Activated T-cell treated with anti-CD3 and anti-CD28 coated beads, Interleukin-2, amount 50 U/mL, for 72 hours (primary cell): ENCODE results near the gene RNF166. TPM values are rescaled to one million over a fixed set of nuclear protein-coding genes. Genes with fewer than 3 reads are reported as not detected.

ENCODE experiments used
- ATAC-seq, 2 donors: fragments of 150-1000 bp; cut with Tn5 transposase; replicated peaks in 1 of 2; 2 replicates each; pipeline ENCODE4 v1.10.0; 2021; ENCODE audit warnings: moderate library complexity in 2 of 2, mild to moderate bottlenecking in 1 of 2
- DNase-seq, 2 donors: peaks; one replicate each; pipeline ENCODE4 v3.0.0; 2021 to 2022; ENCODE audit warnings: mixed read lengths in 1 of 2
- H3K27ac Mint-ChIP-seq: one replicate; pipeline ENCODE4 v1.8.0; 2022; ENCODE audit warnings: mild to moderate bottlenecking, moderate library complexity, mixed read lengths
- H3K27me3 Mint-ChIP-seq: one replicate; pipeline ENCODE4 v1.8.0; 2022; ENCODE audit warnings: low read depth, mixed read lengths
- H3K36me3 Mint-ChIP-seq, 2 donors: one replicate each; pipeline ENCODE4 v1.8.0; 2022; ENCODE audit warnings: mixed read lengths in 2 of 2, mild to moderate bottlenecking in 1 of 2; ENCODE audit not compliant: insufficient read depth in 2 of 2
- H3K4me1 Mint-ChIP-seq: one replicate; pipeline ENCODE4 v1.8.0; 2022; ENCODE audit warnings: low read depth, mixed read lengths
- H3K4me3 Mint-ChIP-seq, 2 donors: one replicate each; pipeline ENCODE4 v1.8.0; 2022; ENCODE audit warnings: mild to moderate bottlenecking in 2 of 2, mixed read lengths in 2 of 2, moderate library complexity in 2 of 2
- H3K9me3 Mint-ChIP-seq, 2 donors: one replicate each; pipeline ENCODE4 v1.8.0; 2022; ENCODE audit warnings: mixed read lengths in 2 of 2
- total RNA-seq, 2 donors: library from RNA; stranded (reverse); gene quantifications; one replicate each; pipeline ENCODE4 v1.2.3, GENCODE V29; 2022

The RNF166 gene
- total RNA-seq, 2 donors from 2014 or later = 58.6 to 64.5 TPM

- Mint-ChIP-seq H3K4me1 (peaks cover 14% of the 10 kb centered on the region), H3K36me3 (peaks cover 4 to 10% of the 10 kb centered on the region in 2 donors), H3K4me3 (peak overlapping the region; percentile 92 to 93)
These were observed 56.8 kb downstream of the RNF166 start for GRCh38 chr16:88649195-88649923.

GRCh38 chr16:88647178-88648070, 58.8 kb downstream of the RNF166 start:
- H3K4me1 Mint-ChIP-seq = peaks cover 14% of the 10 kb centered on the region
- H3K9me3 Mint-ChIP-seq = no peaks in the 10 kb centered on the region
- H3K27me3 Mint-ChIP-seq = no peaks in the 10 kb centered on the region
- DNase-seq = no peak
- no peak overlapping the region for H3K27ac Mint-ChIP-seq
- H3K36me3 Mint-ChIP-seq = peaks cover 4 to 8% of the 10 kb centered on the region in 2 donors
- no peak for ATAC-seq
- no peak overlapping the region for H3K4me3 Mint-ChIP-seq

More at GRCh38 chr16:88649195-88649923, 56.8 kb downstream of the RNF166 start:
- Mint-ChIP-seq H3K27me3 (no peaks in the 10 kb centered on the region), H3K27ac (peak overlapping the region; percentile 2), H3K9me3 (no peaks in the 10 kb centered on the region)
- DNase-seq (no peak), ATAC-seq (no peak)

Other genes starting within 250 kb of the RNF166 start
- gene ZC3H18, start 136.0 kb downstream of the RNF166 start, total RNA-seq = 10 to 100 TPM; 88.7 to 99.0 TPM
- under 1 TPM in 1 of 2 donors, not detected in 1; 0.41 TPM for gene IL17C, start 67.8 kb downstream of the RNF166 start, total RNA-seq
- 100 to 1,000 TPM; 199 to 318 TPM for gene CYBA, start 55.4 kb downstream of the RNF166 start, total RNA-seq
- gene MVD, start 43.3 kb downstream of the RNF166 start, total RNA-seq = 10 to 100 TPM; 64.5 to 80.5 TPM
- 10 to 100 TPM in 1 of 2 donors, 1 to 10 TPM in 1; 8.4 to 10.5 TPM for gene SNAI3, start 19.9 kb downstream of the RNF166 start, total RNA-seq
- 10 to 100 TPM; 25.9 to 34.9 TPM for gene CTU2, start 95 bp upstream of the RNF166 start, total RNA-seq
- gene PIEZO1, start 78.8 kb upstream of the RNF166 start, total RNA-seq = 100 to 1,000 TPM in 1 of 2 donors, 10 to 100 TPM in 1; 94.1 to 141 TPM
- gene CDT1, start 97.4 kb upstream of the RNF166 start, total RNA-seq = 100 to 1,000 TPM; 167 to 172 TPM
- gene APRT, start 105.5 kb upstream of the RNF166 start, total RNA-seq = 100 to 1,000 TPM; 116 to 139 TPM
- 10 to 100 TPM; 26.1 to 31.7 TPM for gene GALNS, start 150.5 kb upstream of the RNF166 start, total RNA-seq
- 10 to 100 TPM; 32.0 to 35.2 TPM for gene TRAPPC2L, start 150.7 kb upstream of the RNF166 start, total RNA-seq
- gene PABPN1L, start 160.3 kb upstream of the RNF166 start, total RNA-seq = not detected